ENCODE results near the gene TXNRD1. TPM values are rescaled to one million over a fixed set of nuclear protein-coding genes. Genes with fewer than 3 reads are reported as not detected.

TXNRD1 gene
- total and polyA plus RNA-seq, 2 of the 8 experiments (the other 6 are each of a cell fraction or from before 2014, with no cell fraction given): 56.8 to 127 TPM

DNA sequence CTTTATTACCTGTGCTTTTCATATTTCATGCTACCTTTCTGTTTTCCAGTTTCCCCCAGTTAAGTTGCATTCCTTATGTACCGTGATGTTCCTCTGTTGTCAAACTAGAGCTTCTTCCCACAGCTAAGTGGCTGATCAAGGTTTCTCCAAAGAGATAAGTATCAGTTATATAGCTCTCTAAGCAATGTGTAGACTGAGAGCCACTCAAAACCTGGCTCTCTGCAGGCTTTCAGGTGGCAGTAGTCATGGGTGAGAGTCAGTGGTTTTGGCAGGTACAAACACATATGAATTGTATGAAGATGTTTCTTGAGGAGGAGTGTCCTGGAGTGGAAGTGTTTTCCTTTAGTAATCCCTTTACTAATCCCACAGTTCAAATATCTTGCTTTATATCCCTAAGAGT lies 28.4 kb downstream of the TXNRD1 start (continued):
- TF ChIP-seq RAD21 (IDR thresholded peaks at IDR 0.05 in 1 of 2, conservative IDR thresholded peaks at IDR 0.05 in 1 of 2; ENCODE audit: low read depth in 2 of 2, low read length in 2 of 2): no peak
- no peak for TF ChIP-seq POU5F1 (IDR thresholded peaks at IDR 0.05; ENCODE audit: low read depth, low read length)

All from H1 (cell line).